ENCODE measurements around the gene PAAF1.

Gene PAAF1

GRCh38 chr11:73972620-73973449 is 96.0 kb downstream of the PAAF1 start:
- peak; percentile 21 for DNase-seq (ENCODE audit: low spot score)

- no peak for DNase-seq (ENCODE audit: low spot score)
These were observed 98.0 kb downstream of the PAAF1 start for GRCh38 chr11:73974604-73975478.

GRCh38 chr11:73975479-73975757 is 98.6 kb downstream of the PAAF1 start:
- no peak for DNase-seq (ENCODE audit: low spot score)

- DNase-seq (ENCODE audit: low spot score), result peak; percentile 24
These were observed 99.8 kb downstream of the PAAF1 start for GRCh38 chr11:73976451-73977151.

- DNase-seq (ENCODE audit: low spot score), result no peak
These were observed 101.2 kb downstream of the PAAF1 start for GRCh38 chr11:73977856-73978519.

GRCh38 chr11:73978576-73979086 is 101.8 kb downstream of the PAAF1 start:
- DNase-seq (ENCODE audit: low spot score), result no peak

- peak; percentile 89 for DNase-seq (ENCODE audit: low spot score)
These were observed 103.5 kb downstream of the PAAF1 start for GRCh38 chr11:73980001-73980961.
